Keratinocyte (primary cell): ENCODE results near the gene EXOC4. TPM values are rescaled to one million over a fixed set of nuclear protein-coding genes. Genes with fewer than 3 reads are reported as not detected.

ENCODE experiments used
- DNase-seq: peaks from one replicate; pipeline ENCODE4 v3.0.0-alpha.2; 2011; ENCODE audit warnings: low read depth, missing footprints, low spot score
- FAIRE-seq: peaks from 2 replicates; lab custom pipeline; 2011; peaks lifted over from hg19 to GRCh38; lab: Jason Lieb, UNC
- H2AFZ ChIP-seq: 2 replicates; pipeline ENCODE4 v1.6.0; 2012; ENCODE audit warnings: low read length, control low read depth, inconsistent platforms; ENCODE audit not compliant: control insufficient read depth
- H3K27ac ChIP-seq: 2 replicates; pipeline ENCODE4 v1.5.1; 2011; ENCODE audit warnings: low read length; ENCODE audit not compliant: control insufficient read depth, insufficient read depth
- H3K27me3 ChIP-seq: 3 replicates; pipeline ENCODE4 v1.6.0; 2011; ENCODE audit warnings: low read length; ENCODE audit not compliant: control insufficient read depth, insufficient read depth; ENCODE audit errors: extremely low read depth
- H3K36me3 ChIP-seq, 2 experiments: 2 replicates in 1 of 2; 3 replicates in 1 of 2; pipeline ENCODE4 v1.5.1; 2011; ENCODE audit warnings: low read length in 2 of 2, mild to moderate bottlenecking in 1 of 2; ENCODE audit not compliant: control insufficient read depth in 2 of 2, insufficient read depth in 2 of 2; ENCODE audit errors: extremely low read depth in 1 of 2
- H3K4me1 ChIP-seq: 3 replicates; pipeline ENCODE4 v1.5.1; 2011; ENCODE audit warnings: low read length; ENCODE audit not compliant: control insufficient read depth, insufficient read depth; ENCODE audit errors: extremely low read depth
- H3K4me2 ChIP-seq: 3 replicates; pipeline ENCODE4 v1.6.0; 2011; ENCODE audit warnings: low read depth, low read length; ENCODE audit not compliant: control insufficient read depth, insufficient read depth; ENCODE audit errors: extremely low read depth
- H3K4me3 ChIP-seq, 3 experiments: fragments of 200-600 bp in 1 of 3; sonication (generic) in 1 of 3; 2 replicates in 2 of 3; 3 replicates in 1 of 3; pipeline ENCODE4 v1.5.1; 2011 to 2016; ENCODE audit warnings: low read length in 3 of 3, mild to moderate bottlenecking in 3 of 3, control low read depth in 2 of 3, inconsistent platforms in 1 of 3, low read depth in 1 of 3, mixed read lengths in 1 of 3, mixed run types in 1 of 3, moderate library complexity in 1 of 3; ENCODE audit not compliant: control insufficient read depth in 2 of 3, insufficient read depth in 2 of 3; ENCODE audit errors: extremely low read depth in 1 of 3
- H3K79me2 ChIP-seq: 2 replicates; pipeline ENCODE4 v1.6.0; 2012; ENCODE audit warnings: low read length; ENCODE audit not compliant: control insufficient read depth, insufficient read depth
- H3K9ac ChIP-seq: 3 replicates; pipeline ENCODE4 v1.6.0; 2011; ENCODE audit warnings: low read length; ENCODE audit not compliant: control insufficient read depth, insufficient read depth; ENCODE audit errors: extremely low read depth
- H3K9me1 ChIP-seq: 3 replicates; pipeline ENCODE4 v1.6.0; 2011; ENCODE audit warnings: low read length; ENCODE audit not compliant: control insufficient read depth, insufficient read depth; ENCODE audit errors: extremely low read depth
- H3K9me3 ChIP-seq: 2 replicates; pipeline ENCODE4 v1.5.1; 2012; ENCODE audit warnings: low read depth, low read length; ENCODE audit not compliant: control insufficient read depth
- H4K20me1 ChIP-seq: 3 replicates; pipeline ENCODE4 v1.6.0; 2011; ENCODE audit warnings: low read length; ENCODE audit not compliant: control insufficient read depth, insufficient read depth; ENCODE audit errors: extremely low read depth
- EZH2 ChIP-seq: IDR thresholded peaks from one replicate; pipeline ENCODE4 v1.6.1; 2012; ENCODE audit warnings: inconsistent platforms, mild to moderate bottlenecking, low read length, moderate library complexity
- dilution Hi-C: fragments of 300-500 bp; cut with MboI; formaldehyde crosslinking; loops from one replicate; pipeline ENCODE4 v1.7.0; 2020; ENCODE audit warnings: low sequenced_read_pairs; ENCODE audit not compliant: extremely low pct_ligation_motif_present
- polyA plus RNA-seq, 5 experiments: library from polyadenylated mRNA; depleted of rRNA in 3 of 5; stranded (reverse) in 3 of 5; stranded (forward) in 1 of 5; unstranded in 1 of 5; fragments of >200 nt; gene quantifications; 1 replicate in 1 of 5; 2 replicates in 3 of 5; 3 replicates in 1 of 5; pipeline versions ENCODE4 v1.2.1 to v1.2.3, GENCODE V29; 2011 to 2012; ENCODE audit warnings: missing spikeins in 2 of 5, low read depth in 1 of 5, low replicate concordance in 1 of 5
- TF ChIP-seq, protein P1 (sequence below), 3 experiments: IDR thresholded peaks in 1 of 3; conservative IDR thresholded peaks in 1 of 3; optimal IDR thresholded peaks in 1 of 3; 2 replicates in 2 of 3; 3 replicates in 1 of 3; pipeline versions ENCODE3 to v1.5.1; 2011; ENCODE audit warnings: low read length in 3 of 3, mild to moderate bottlenecking in 3 of 3, moderate library complexity in 2 of 3, control low read depth in 1 of 3, inconsistent platforms in 1 of 3; ENCODE audit not compliant: insufficient read depth in 2 of 3; ENCODE audit errors: extremely low read depth in 1 of 3

EXOC4 gene
- polyA plus RNA-seq, 1 donor (not counting 4 experiments of a cell fraction or from before 2014, with no cell fraction given): 52.6 TPM

DNA sequence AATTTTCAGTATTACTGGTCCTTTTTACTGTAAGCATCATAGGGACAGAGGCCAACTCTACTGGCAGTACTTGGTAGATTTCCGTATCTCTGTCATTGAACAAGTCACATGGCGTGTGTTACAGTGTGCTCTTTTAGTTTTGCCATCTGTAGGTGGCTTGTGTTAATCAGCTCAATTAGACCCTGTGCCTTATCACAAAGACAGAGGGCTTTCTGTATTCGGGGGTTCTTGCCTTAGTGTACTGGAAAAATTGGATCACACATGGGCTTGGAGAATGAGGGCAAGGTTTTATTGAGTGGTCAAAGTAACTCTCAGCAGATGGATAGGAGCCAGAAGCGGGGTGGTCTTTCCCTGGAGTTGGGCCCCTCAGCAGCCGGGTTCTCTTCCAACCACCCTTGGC lies 853.0 kb downstream of the EXOC4 start:
- no peak overlapping the region for H3K4me3 ChIP-seq
- TF ChIP-seq EZH2: no peak
- TF ChIP-seq, protein P1, sequence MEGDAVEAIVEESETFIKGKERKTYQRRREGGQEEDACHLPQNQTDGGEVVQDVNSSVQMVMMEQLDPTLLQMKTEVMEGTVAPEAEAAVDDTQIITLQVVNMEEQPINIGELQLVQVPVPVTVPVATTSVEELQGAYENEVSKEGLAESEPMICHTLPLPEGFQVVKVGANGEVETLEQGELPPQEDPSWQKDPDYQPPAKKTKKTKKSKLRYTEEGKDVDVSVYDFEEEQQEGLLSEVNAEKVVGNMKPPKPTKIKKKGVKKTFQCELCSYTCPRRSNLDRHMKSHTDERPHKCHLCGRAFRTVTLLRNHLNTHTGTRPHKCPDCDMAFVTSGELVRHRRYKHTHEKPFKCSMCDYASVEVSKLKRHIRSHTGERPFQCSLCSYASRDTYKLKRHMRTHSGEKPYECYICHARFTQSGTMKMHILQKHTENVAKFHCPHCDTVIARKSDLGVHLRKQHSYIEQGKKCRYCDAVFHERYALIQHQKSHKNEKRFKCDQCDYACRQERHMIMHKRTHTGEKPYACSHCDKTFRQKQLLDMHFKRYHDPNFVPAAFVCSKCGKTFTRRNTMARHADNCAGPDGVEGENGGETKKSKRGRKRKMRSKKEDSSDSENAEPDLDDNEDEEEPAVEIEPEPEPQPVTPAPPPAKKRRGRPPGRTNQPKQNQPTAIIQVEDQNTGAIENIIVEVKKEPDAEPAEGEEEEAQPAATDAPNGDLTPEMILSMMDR (optimal IDR thresholded peaks at IDR 0.05 in 1 of 3, IDR thresholded peaks at IDR 0.05 in 1 of 3, conservative IDR thresholded peaks at IDR 0.05 in 1 of 3; ENCODE audit: extremely low read depth in 1 of 3, insufficient read depth in 2 of 3, low read length in 3 of 3): no peak
- H3K9me1 ChIP-seq: no peaks in the 10 kb centered on the region
- no peaks in the 10 kb centered on the region for H3K36me3 ChIP-seq
- DNase-seq: no peak
- no peak for FAIRE-seq
- H3K4me1 ChIP-seq: no peaks in the 10 kb centered on the region
- dilution Hi-C loops: no loop called here
- H3K27ac ChIP-seq: no peak overlapping the region
- no peak overlapping the region for H2AFZ ChIP-seq
- no peak overlapping the region for H3K4me2 ChIP-seq
- H3K9me3 ChIP-seq: no peaks in the 10 kb centered on the region
- H4K20me1 ChIP-seq: no peaks in the 10 kb centered on the region
- no peaks in the 10 kb centered on the region for H3K79me2 ChIP-seq
- H3K27me3 ChIP-seq: no peaks in the 10 kb centered on the region
- H3K9ac ChIP-seq: no peak overlapping the region

DNA sequence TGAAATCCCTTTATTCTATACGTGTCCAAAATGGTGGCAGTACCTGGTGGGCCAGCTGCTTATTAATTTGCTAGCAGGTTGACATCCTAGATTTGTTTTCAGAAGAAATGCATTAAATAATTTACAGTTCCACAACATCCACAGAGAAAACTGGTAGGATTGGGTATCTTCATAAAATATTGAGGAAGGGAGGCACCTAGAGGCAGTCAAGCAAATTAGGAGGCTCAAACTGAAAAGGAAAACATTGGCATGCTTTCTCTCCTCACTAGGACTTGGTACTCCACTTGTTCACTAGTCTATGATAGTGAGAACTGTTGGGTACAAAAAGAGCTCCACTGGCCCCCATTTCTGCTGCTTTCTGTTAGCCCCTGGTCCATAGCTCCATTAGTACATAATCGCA lies 855.9 kb downstream of the EXOC4 start:
- FAIRE-seq: no peak
- H3K9me1 ChIP-seq: no peaks in the 10 kb centered on the region
- H3K9ac ChIP-seq: no peak overlapping the region
- DNase-seq: no peak
- no peaks in the 10 kb centered on the region for H3K4me1 ChIP-seq
- dilution Hi-C loops: no loop called here
- H3K79me2 ChIP-seq: no peaks in the 10 kb centered on the region
- TF ChIP-seq, protein P1 (optimal IDR thresholded peaks at IDR 0.05 in 1 of 3, IDR thresholded peaks at IDR 0.05 in 1 of 3, conservative IDR thresholded peaks at IDR 0.05 in 1 of 3; ENCODE audit: extremely low read depth in 1 of 3, insufficient read depth in 2 of 3, low read length in 3 of 3): no peak
- no peak for TF ChIP-seq EZH2
- H3K27me3 ChIP-seq: no peaks in the 10 kb centered on the region
- no peaks in the 10 kb centered on the region for H4K20me1 ChIP-seq
- H3K4me3 ChIP-seq: no peak overlapping the region
- no peaks in the 10 kb centered on the region for H3K9me3 ChIP-seq
- no peak overlapping the region for H2AFZ ChIP-seq
- H3K27ac ChIP-seq: no peak overlapping the region
- H3K36me3 ChIP-seq: no peaks in the 10 kb centered on the region
- H3K4me2 ChIP-seq: no peak overlapping the region
